ENCODE data around the gene PSMA8. TPM values are rescaled to one million over a fixed set of nuclear protein-coding genes. Genes with fewer than 3 reads are reported as not detected.

The PSMA8 gene
- total and polyA plus RNA-seq, 2 of the 8 experiments (the other 6 are each of a cell fraction or from before 2014, with no cell fraction given): not detected

GRCh38 chr18:26227051-26227670, 93.5 kb downstream of the PSMA8 start:
- ChIA-PET CTCF (ENCODE audit: partially characterized antibody) (no interaction called here), POLR2A (ENCODE audit: partially characterized antibody) (interaction anchor here (1.0 to 2.0 kb wide), 4 partner anchors 10 to 135 kb away, joined by 3 to 5 read pairs (median 4); no protein-coding TSS in a partner anchor)
- Histone ChIP-seq H3K18ac (ENCODE audit: extremely low read depth, low read length) (peak overlapping the region; percentile 63; the same call in 1 of the 2 replicates), H4K5ac (ENCODE audit: insufficient read length, low read depth, low read length) (no peak overlapping the region), H3K14ac (ENCODE audit: insufficient read length) (no peak overlapping the region), H3K23ac (ENCODE audit: insufficient read length) (no peak overlapping the region), H3K9ac (replicated peaks in 1 of 4; ENCODE audit: extremely low read depth in 1 of 4, low read depth in 3 of 4, low read length in 3 of 4) (peak overlapping the region; percentile 51 to 95 (median 80); a peak in 6 of 7 replicates), H3K79me1 (ENCODE audit: low read depth, low read length) (no peaks in the 10 kb centered on the region; the same call in 1 of the 2 replicates), H2BK12ac (ENCODE audit: low read depth, low read length) (no peak overlapping the region), H3K79me2 (ENCODE audit: control insufficient read depth in 1 of 2, insufficient read depth in 2 of 2, low read length in 2 of 2) (peaks cover 8 to 53% of the 10 kb centered on the region in 2 experiments; a peak in 3 of 4 replicates), H3K27ac (ENCODE audit: low read depth, low read length) (peak overlapping the region; percentile 60; the same call in 1 of the 2 replicates), H4K91ac (replicated peaks; ENCODE audit: insufficient read length, low read length) (no peak overlapping the region), H2BK15ac (ENCODE audit: low read length) (no peak overlapping the region), H2BK5ac (ENCODE audit: low read depth, low read length) (peak overlapping the region; percentile 84; the same call in 1 of the 2 replicates), H2BK20ac (ENCODE audit: low read length) (no peak overlapping the region), H4K20me1 (replicated peaks in 1 of 2; ENCODE audit: control insufficient read depth in 1 of 2, insufficient read depth in 2 of 2, low read length in 2 of 2) (no peaks in the 10 kb centered on the region), H2BK120ac (replicated peaks; ENCODE audit: low read depth, low read length) (no peak overlapping the region), H3K4me1 (replicated peaks in 1 of 4; ENCODE audit: control insufficient read depth in 3 of 4, insufficient read depth in 4 of 4, low read length in 3 of 4) (peaks cover 0 to 7% (median 7%) of the 10 kb centered on the region in 4 experiments; a peak in 4 of 7 replicates), H3K4ac (replicated peaks; ENCODE audit: insufficient read length, low read depth, low read length) (no peak overlapping the region), H3K27me3 (replicated peaks in 1 of 4; ENCODE audit: control insufficient read depth in 3 of 4, extremely low read depth in 1 of 4, insufficient read depth in 3 of 4, low read length in 3 of 4) (no peaks in the 10 kb centered on the region), H4K8ac (ENCODE audit: extremely low read depth, insufficient read depth, low read length) (peak overlapping the region; percentile 93; the same call in 1 of the 2 replicates), H3K4me2 (ENCODE audit: insufficient read depth in 1 of 2, low read depth in 2 of 2, low read length in 2 of 2) (peak overlapping the region; percentile 70 to 91), H3K56ac (replicated peaks; ENCODE audit: insufficient read length, low read depth, low read length) (peak overlapping the region; percentile 46), H3K36me3 (ENCODE audit: control insufficient read depth in 2 of 4, insufficient read depth in 4 of 4, low read length in 3 of 4) (no peaks in the 10 kb centered on the region), H3K23me2 (ENCODE audit: low read depth, low read length) (peaks cover 2% of the 10 kb centered on the region; the same call in 1 of the 2 replicates), H2AFZ (ENCODE audit: low read length) (no peak overlapping the region; the same call in 1 of the 2 replicates), H3K9me3 (ENCODE audit: insufficient read depth in 2 of 2, low read depth in 1 of 2, low read length in 1 of 2) (0 out of 4 replicates have a peak, but pooled peaks cover under 1 to 5% of the 10 kb centered on the region in 2 experiments), H2AK5ac (ENCODE audit: low read depth, low read length) (no peak overlapping the region), H3K4me3 (ENCODE audit: extremely low read depth in 1 of 4, insufficient read depth in 2 of 4, low read depth in 3 of 4, low read length in 4 of 4) (peak overlapping the region; percentile 64 to 92 (median 88))
- no peak for FAIRE-seq
- WGBS, 2 experiments (ENCODE audit: extremely low coverage in 1 of 2, insufficient coverage in 1 of 2, insufficient read length in 1 of 2, insufficient replicate concordance in 2 of 2, low coverage in 1 of 2, low lambda C conversion rate in 2 of 2, missing lambda C conversion rate in 1 of 2): 9% methylated on average over 27 of the region's 28 CpGs; no CpG with 5 or more reads in 1 of the 2 experiments
- 0 out of 2 replicates have a peak, but pooled peaks have one; percentile 18 for TF ChIP-seq BACH1 (IDR thresholded peaks at IDR 0.05; ENCODE audit: low read length)
- peak; percentile 21 for TF ChIP-seq KDM4A (IDR thresholded peaks at IDR 0.05; ENCODE audit: low read depth, low read length, severe bottlenecking)
- TF ChIP-seq BCL11A (IDR thresholded peaks at IDR 0.05; ENCODE audit: low read depth in 2 of 2, low read length in 2 of 2): no peak
- DNase-seq (ENCODE audit: low read depth in 1 of 2, low spot score in 2 of 2): no peak

Measured in H1 (cell line).